Central memory CD8-positive, alpha-beta T cell (primary cell): ENCODE measurements around the gene CCDC174.

Experiments
- ATAC-seq: fragments of 150-1000 bp; cut with Tn5 transposase; replicated peaks from 2 replicates; pipeline ENCODE4 v1.10.0; 2022; ENCODE audit warnings: mild to moderate bottlenecking, moderate FRiP score, moderate number of reproducible peaks; ENCODE audit not compliant: poor library complexity, severe bottlenecking; ENCODE audit errors: extremely low read depth
- DNase-seq, 2 donors: peaks; one replicate each; pipeline ENCODE4 v3.0.0; 2021; ENCODE audit warnings: low spot score in 2 of 2
- H3K27ac Mint-ChIP-seq: one replicate; pipeline ENCODE4 v1.8.0; 2022; ENCODE audit warnings: low read depth, mild to moderate bottlenecking, moderate library complexity, mixed read lengths
- H3K27me3 Mint-ChIP-seq: one replicate; pipeline ENCODE4 v1.8.0; 2022; ENCODE audit warnings: mixed read lengths
- H3K36me3 Mint-ChIP-seq: one replicate; pipeline ENCODE4 v1.8.0; 2022; ENCODE audit warnings: mild to moderate bottlenecking, moderate library complexity, mixed read lengths; ENCODE audit not compliant: insufficient read depth
- H3K4me1 Mint-ChIP-seq: one replicate; pipeline ENCODE4 v1.8.0; 2022; ENCODE audit warnings: mixed read lengths
- H3K4me3 Mint-ChIP-seq: one replicate; pipeline ENCODE4 v1.8.0; 2022; ENCODE audit warnings: mild to moderate bottlenecking, moderate library complexity, mixed read lengths
- H3K9me3 Mint-ChIP-seq: one replicate; pipeline ENCODE4 v1.8.0; 2022; ENCODE audit warnings: mixed read lengths

The CCDC174 gene

DNA sequence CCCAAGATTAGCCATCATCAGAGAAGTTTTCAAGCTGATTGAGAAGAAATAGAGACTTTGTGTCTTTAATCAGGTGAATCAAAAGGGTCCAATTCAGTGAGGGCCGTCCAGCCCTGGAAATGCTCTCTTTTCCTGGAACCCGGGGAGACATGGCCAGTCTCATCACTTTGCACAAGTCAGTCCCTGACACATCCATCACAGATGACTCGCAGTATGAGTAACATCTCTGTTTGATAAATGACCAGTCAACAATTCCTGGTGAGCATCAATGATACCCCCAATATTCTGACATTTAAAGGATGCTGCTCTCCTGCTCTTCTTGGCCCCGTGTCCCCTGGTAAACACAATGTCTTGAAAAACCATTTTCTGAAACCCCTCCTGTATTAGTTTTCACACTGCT, 50.1 kb downstream of the CCDC174 start:
- Mint-ChIP-seq H3K27ac (no peak overlapping the region), H3K9me3 (no peaks in the 10 kb centered on the region), H3K36me3 (no peaks in the 10 kb centered on the region), H3K4me1 (no peaks in the 10 kb centered on the region), H3K27me3 (no peaks in the 10 kb centered on the region), H3K4me3 (no peak overlapping the region)
- DNase-seq (no peak), ATAC-seq (no peak)

DNA sequence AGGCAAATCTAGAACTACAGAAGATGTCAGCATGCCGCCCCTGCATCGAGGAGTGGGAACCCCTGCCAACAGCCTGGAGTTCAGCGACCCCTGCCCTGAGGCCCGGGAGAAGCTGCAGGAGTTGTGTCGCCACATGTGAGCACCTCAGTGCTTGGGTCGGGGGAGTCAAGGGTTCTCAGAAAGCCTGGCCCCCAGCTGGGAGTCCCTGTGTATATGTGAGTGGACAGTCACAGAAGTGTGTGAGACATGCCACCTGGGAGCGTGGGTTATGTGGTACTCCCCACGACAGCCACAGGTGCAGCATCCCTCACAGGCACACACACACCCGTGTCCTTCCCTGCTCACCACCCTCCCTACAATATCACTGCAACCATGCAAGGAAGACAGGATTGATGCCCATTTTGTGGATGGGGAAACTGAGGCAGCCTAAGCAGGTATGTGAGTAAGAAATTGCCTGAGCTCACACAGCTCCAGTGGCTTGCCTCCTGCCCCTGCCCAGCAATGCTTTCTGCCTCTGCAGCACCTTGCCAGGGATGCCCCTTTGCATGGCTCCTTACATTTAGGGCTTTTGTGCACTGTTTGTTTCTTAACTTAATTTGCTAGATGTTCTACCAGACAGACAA, 51.7 kb downstream of the CCDC174 start:
- H3K4me3 Mint-ChIP-seq: no peak overlapping the region
- H3K4me1 Mint-ChIP-seq: no peaks in the 10 kb centered on the region
- no peaks in the 10 kb centered on the region for H3K36me3 Mint-ChIP-seq
- no peak for ATAC-seq
- no peaks in the 10 kb centered on the region for H3K9me3 Mint-ChIP-seq
- no peaks in the 10 kb centered on the region for H3K27me3 Mint-ChIP-seq
- DNase-seq: no peak
- no peak overlapping the region for H3K27ac Mint-ChIP-seq

DNA sequence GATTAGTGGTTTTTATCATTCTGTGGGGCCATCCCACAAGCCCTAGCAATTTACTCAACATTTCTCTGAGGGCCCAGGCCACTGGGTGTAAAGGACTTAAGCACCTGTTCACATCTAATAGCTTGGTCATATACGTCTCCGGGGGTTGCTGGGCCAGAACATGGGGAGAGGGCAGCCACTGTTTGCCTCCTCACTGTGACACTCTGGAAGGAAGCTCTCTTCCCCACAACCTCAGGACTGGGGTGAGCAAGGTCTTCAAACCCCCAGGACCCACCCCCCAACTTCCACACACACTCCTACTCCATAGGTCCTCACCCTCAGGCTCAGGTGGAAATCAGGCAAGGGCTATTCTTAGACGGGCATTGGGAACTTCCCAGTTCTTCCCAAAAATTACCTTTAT, 52.2 kb downstream of the CCDC174 start:
- DNase-seq: no peak
- Mint-ChIP-seq H3K27ac (no peak overlapping the region), H3K4me1 (no peaks in the 10 kb centered on the region), H3K27me3 (no peaks in the 10 kb centered on the region), H3K9me3 (no peaks in the 10 kb centered on the region), H3K4me3 (no peak overlapping the region), H3K36me3 (no peaks in the 10 kb centered on the region)
- ATAC-seq: no peak

DNA sequence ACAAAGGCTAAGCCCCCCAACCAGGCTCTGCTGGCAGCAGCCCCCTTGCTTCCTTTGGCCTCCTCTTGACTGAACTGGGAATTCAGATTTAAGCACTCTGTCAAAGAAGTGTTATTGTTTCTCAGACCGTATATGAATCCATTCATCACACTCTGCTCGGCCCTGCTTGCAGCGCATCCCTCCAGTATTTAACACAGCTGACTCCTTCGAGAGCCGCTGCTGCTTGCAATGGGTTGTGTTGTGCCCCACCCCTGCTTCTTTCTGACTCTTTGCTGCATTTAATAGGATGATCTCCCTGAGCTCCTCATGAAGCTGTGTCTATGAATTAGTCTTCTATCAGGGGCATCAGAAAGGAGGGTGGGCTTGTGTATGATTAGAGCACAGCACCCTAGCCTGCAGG, 54.5 kb downstream of the CCDC174 start:
- H3K36me3 Mint-ChIP-seq: no peaks in the 10 kb centered on the region
- no peaks in the 10 kb centered on the region for H3K4me1 Mint-ChIP-seq
- DNase-seq: no peak
- no peaks in the 10 kb centered on the region for H3K27me3 Mint-ChIP-seq
- ATAC-seq: no peak
- no peak overlapping the region for H3K27ac Mint-ChIP-seq
- no peaks in the 10 kb centered on the region for H3K9me3 Mint-ChIP-seq
- H3K4me3 Mint-ChIP-seq: no peak overlapping the region

DNA sequence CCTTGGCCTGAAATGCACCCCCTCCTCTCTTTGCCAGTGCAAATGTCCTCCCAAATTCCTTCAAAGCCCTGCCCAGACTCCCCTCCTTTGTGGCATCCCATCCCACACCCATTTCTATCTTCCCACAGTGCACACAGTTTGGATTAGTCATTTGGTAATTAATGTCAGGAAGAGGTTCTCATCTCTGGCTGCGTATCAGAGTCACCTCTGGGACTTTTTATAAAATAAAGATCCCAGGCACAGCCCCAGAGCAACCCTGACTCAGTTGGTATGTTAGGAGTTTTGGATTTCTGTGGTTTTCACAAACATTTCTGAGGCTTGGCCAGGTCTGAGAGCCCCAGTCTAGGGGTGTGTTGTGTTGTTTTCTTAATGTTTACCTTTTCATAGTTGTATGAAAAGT, 65.0 kb downstream of the CCDC174 start:
- no peak for ATAC-seq
- Mint-ChIP-seq H3K4me3 (no peak overlapping the region), H3K27me3 (no peaks in the 10 kb centered on the region), H3K36me3 (no peaks in the 10 kb centered on the region), H3K9me3 (no peaks in the 10 kb centered on the region), H3K4me1 (no peaks in the 10 kb centered on the region), H3K27ac (no peak overlapping the region)
- no peak for DNase-seq

DNA sequence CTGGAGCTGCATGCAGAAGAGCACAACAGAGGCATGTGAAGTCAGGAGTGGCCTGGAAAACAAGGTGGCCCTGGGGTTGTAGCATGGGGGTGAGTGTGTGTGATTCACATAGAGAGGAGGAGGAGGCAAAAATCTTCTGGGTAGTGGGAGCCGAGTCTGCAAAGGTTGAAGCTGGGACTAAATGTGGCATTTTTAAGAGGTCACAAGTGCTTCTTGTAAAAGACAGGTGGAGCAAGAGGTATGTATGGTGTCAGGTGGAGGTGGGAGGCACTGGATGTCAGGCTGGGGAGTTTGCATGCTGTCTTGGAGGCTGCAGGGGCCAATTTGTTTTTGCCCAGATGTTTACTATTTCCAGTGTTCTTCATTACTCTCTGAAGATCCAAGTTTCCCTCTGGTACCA, 65.7 kb downstream of the CCDC174 start:
- DNase-seq (no peak), ATAC-seq (no peak)
- no peak overlapping the region for H3K27ac Mint-ChIP-seq
- no peaks in the 10 kb centered on the region for H3K4me1 Mint-ChIP-seq
- no peaks in the 10 kb centered on the region for H3K36me3 Mint-ChIP-seq
- no peaks in the 10 kb centered on the region for H3K27me3 Mint-ChIP-seq
- no peaks in the 10 kb centered on the region for H3K9me3 Mint-ChIP-seq
- H3K4me3 Mint-ChIP-seq: no peak overlapping the region

DNA sequence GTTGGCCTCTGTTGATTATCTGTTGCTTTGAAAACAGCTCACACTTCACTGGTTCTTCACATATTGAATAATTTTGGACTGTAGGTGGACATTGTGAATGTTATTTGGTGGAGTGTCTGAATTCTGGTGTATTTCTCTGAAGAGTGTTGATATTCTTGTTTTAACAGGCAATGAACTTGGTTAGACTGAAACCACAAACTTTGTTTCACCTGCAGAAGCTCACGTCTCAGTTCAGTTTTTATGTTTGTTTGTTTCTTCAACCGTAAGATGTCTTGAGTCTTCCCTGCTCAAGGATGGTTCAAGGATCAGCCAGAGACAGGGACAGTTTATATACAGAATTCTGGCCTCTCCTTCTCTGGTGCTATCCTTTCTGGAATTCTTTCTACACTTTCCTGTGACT, 67.0 kb downstream of the CCDC174 start:
- Mint-ChIP-seq H3K9me3 (no peaks in the 10 kb centered on the region), H3K27me3 (no peaks in the 10 kb centered on the region), H3K36me3 (no peaks in the 10 kb centered on the region), H3K4me3 (no peak overlapping the region), H3K4me1 (no peaks in the 10 kb centered on the region), H3K27ac (no peak overlapping the region)
- DNase-seq: no peak
- no peak for ATAC-seq

DNA sequence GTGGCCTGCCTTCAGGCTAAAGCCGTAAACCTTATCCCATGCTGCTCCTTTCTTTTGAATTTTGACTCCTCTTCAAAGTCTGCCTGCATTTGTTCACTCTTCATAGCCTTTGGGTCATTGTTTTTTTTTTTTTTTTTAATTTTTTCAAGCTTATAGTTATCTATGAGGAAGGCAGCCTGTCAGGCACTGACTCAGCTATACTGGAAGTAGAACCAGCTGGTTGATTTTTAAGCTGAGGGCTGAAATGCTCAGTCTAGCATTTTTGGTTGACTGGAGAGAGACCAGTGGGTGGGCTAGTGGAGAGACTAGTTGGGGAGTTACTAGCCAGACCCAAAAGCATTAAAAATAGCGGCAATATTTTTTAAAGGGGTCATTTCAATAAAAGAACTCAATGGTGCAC, 67.4 kb downstream of the CCDC174 start:
- no peak overlapping the region for H3K27ac Mint-ChIP-seq
- ATAC-seq (no peak), DNase-seq (no peak)
- no peaks in the 10 kb centered on the region for H3K4me1 Mint-ChIP-seq
- no peaks in the 10 kb centered on the region for H3K9me3 Mint-ChIP-seq
- no peaks in the 10 kb centered on the region for H3K27me3 Mint-ChIP-seq
- H3K36me3 Mint-ChIP-seq: no peaks in the 10 kb centered on the region
- H3K4me3 Mint-ChIP-seq: no peak overlapping the region

DNA sequence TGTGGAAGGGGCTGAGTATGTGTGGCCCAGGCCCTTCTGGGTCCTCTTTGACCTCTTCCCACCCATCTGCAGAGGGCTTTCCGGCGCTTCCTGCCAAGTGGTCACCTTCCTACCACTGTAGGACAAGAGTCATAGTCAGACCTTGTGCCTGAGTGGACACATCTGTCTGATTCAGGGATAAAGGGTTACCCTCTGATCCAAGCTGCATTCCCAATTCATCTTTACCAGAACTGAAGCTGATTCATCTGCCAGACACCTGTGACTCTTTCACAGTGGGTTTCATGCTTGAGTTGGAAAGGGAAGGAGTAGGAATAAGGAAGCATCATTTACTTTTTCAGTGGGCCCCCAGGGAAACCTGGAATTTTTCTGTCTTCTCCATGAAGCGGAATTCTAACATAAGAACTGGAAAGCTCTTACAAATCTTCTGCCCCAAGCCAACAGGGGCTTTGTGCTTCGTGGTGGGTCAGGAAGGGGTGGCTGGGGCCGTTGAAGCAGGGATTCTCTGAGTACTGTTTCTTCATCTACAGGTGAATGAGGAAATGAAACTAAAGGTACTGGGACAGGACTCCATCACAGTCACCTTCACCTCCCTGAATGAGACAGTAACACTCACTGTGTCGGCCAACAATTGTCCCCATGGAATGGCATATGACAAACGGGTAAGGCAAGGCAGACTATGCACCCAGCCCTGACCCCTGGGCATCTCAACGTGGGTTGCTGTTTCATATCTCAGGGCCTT, 69.7 kb downstream of the CCDC174 start:
- no peaks in the 10 kb centered on the region for H3K27me3 Mint-ChIP-seq
- H3K4me1 Mint-ChIP-seq: no peaks in the 10 kb centered on the region
- ATAC-seq (no peak), DNase-seq (no peak)
- no peaks in the 10 kb centered on the region for H3K36me3 Mint-ChIP-seq
- no peak overlapping the region for H3K4me3 Mint-ChIP-seq
- no peak overlapping the region for H3K27ac Mint-ChIP-seq
- H3K9me3 Mint-ChIP-seq: no peaks in the 10 kb centered on the region
